Adrenal gland (tissue), 12 donors: Measurements from ENCODE around the gene COMP. TPM values are rescaled to one million over a fixed set of nuclear protein-coding genes. Genes with fewer than 3 reads are reported as not detected.
A peak's percentile ranks its signal among the peaks of the same experiment; 100 is the strongest.

Experiments
- DNase-seq, 7 donors: peaks; one replicate each; pipeline ENCODE4 v3.0.0-alpha.2; 2019 to 2020
- H3K27ac ChIP-seq, 5 donors: fragments of 200-600 bp; sonication (generic) in 4 of 5; 1 replicate in 3 of 5; 2 replicates in 2 of 5; pipeline versions ENCODE4 v1.5.1 to v1.8.0; 2016 to 2020; ENCODE audit warnings: mild to moderate bottlenecking in 1 of 5
- H3K27me3 ChIP-seq: fragments of 200-600 bp; 2 replicates; pipeline ENCODE4 v1.8.0; 2021
- H3K36me3 ChIP-seq, 2 donors: fragments of 200-600 bp; replicated peaks in 1 of 2; 1 replicate in 1 of 2; 2 replicates in 1 of 2; pipeline versions ENCODE4 v1.5.1 to v1.8.0; 2018 to 2022
- H3K4me1 ChIP-seq, 2 donors: fragments of 200-600 bp; replicated peaks in 1 of 2; 1 replicate in 1 of 2; 2 replicates in 1 of 2; pipeline versions ENCODE4 v1.5.1 to v1.8.0; 2018 to 2021
- H3K4me3 ChIP-seq, 4 donors: fragments of 200-600 bp; sonication (generic) in 3 of 4; one replicate each; pipeline ENCODE4 v1.5.1; 2016 to 2018
- H3K9me3 ChIP-seq, 3 donors: fragments of 200-600 bp; sonication (generic) in 1 of 3; replicated peaks in 1 of 3; 1 replicate in 2 of 3; 2 replicates in 1 of 3; pipeline versions ENCODE4 v1.5.1 to v1.8.0; 2016 to 2021
- POLR2A ChIP-seq, 2 donors: fragments of 450-650 bp; IDR thresholded peaks; one replicate each; pipeline ENCODE4 v1.6.1; 2017; ENCODE audit warnings: antibody characterized with exemption in 2 of 2, mild to moderate bottlenecking in 2 of 2, moderate library complexity in 1 of 2
- WGBS, 4 donors: extraction: QIAGEN DNeasy Blood & Tissue Kit in 2 of 4; methylation state at CpG; one replicate each; pipeline versions ENCODE4 v1.1.5 to v1.1.7; 2013 to 2017; 5-methylcytosine and 5-hydroxymethylcytosine counted together
- intact Hi-C, 2 donors: fragments of 100-400 bp; cut with DNase I; formaldehyde crosslinking; loops; one replicate each; pipeline versions ENCODE4 v1.14.1 to v1.15.0; 2022 to 2023
- polyA plus RNA-seq, 3 donors: library from polyadenylated mRNA; stranded (reverse); fragments of 200-250 nt in 2 of 3; fragments of 350-450 nt in 1 of 3; fragmentation: Illumina TruSeq in 1 of 3; extraction: RNeasy Lipid Tissue Mini Kit (QIAGEN cat#74804) in 1 of 3; gene quantifications; one replicate each; pipeline ENCODE4 v1.2.3, GENCODE V29; 2013 to 2014
- total RNA-seq, 9 donors: library from RNA; depleted of rRNA in 4 of 9; stranded (reverse); fragments of >200 nt in 4 of 9; fragments of 120-200 nt in 1 of 9; fragmentation: NEBNext Ultra II Directional in 1 of 9; extraction: Animal tissue kit (Norgen Biotek cat#: 25700) in 1 of 9; gene quantifications; one replicate each; pipeline versions ENCODE4 v1.1.0 to v1.2.4, GENCODE V29; 2013 to 2023
- TF ChIP-seq, protein P1 (sequence below), 6 experiments: fragments of 450-650 bp in 4 of 6; fragments of 200-600 bp in 2 of 6; sonication (generic) in 1 of 6; IDR thresholded peaks; 1 replicate in 5 of 6; 2 replicates in 1 of 6; pipeline versions ENCODE4 v1.5.1 to v1.8.0; 2016 to 2021; ENCODE audit warnings: antibody characterized with exemption in 6 of 6, mild to moderate bottlenecking in 2 of 6, moderate library complexity in 1 of 6
- donor health status: healthy with polysubstance abuse.
- donor health status: Bipolar disorder and iron deficiency.
- donor health status: DM: yes; HTN: yes; CAD: no.
- donor health status: DM: no; HTN: no; CAD: no.
- donor health status: DM: no; HTN: no; CAD: no.
- donor health status: DM: yes; HTN: yes; CAD: no.

The COMP gene
- total and polyA plus RNA-seq, 12 donors, result 0.11 to 0.17 (median 0.16) TPM; not detected in 9

DNA sequence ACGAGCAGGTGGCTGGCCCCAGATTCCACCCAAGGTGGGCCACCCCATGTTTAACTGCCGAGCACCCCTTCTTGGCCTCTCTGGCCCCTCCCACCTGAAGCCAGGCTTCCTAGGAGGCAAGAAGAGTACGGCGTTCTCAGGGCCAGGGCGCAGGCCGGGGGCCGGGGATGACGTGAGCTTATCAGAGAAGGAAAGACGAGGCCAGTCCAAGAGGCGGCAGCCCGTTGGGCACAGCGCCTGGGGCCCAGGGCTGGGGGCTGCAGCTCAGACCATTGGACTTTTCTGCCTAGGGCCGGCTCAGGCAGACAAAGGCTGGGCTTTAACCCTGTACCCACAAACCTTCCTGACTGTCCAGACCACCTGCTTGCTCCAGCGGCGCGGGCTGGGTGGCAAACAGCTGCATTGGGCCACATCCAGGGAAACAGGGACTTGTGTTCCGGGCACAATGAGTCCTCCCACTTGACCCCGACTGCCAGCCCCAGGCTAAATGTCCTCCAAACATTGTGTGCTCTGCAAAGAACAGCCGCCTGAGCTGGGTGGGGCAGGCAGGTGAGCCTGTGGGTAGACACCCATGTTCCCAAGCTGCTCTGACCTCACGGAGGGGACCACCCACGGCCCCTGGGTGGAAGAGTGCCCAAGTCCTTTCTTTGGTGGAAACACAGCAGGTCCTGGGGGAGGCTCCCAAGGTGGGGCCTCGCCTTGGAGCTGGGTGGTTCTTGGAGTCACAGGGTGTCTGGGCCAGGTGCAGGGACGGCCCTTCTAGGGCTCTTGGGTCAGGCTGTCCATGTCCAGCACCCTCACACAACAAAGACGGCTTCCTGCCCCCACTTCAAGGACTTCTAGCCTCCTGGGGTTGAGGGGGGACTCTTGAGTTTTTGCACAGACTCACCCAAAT is 21.9 kb downstream of the COMP start:
- Histone ChIP-seq H3K4me3 (no peak overlapping the region), H3K27me3 (no peaks in the 10 kb centered on the region), H3K9me3 (no peaks in the 10 kb centered on the region), H3K36me3 (no peaks in the 10 kb centered on the region), H3K4me1 (peaks cover 0 to 7% of the 10 kb centered on the region in 2 donors), H3K27ac (no peak overlapping the region)
- DNase-seq, result peak in 2 of 7 donors; percentile 42 to 82
- intact Hi-C loops, result no loop called here
- 77 to 92% (median 81%) methylated on average over 14 to 24 of the region's 24 CpGs for WGBS, 4 donors
- TF ChIP-seq, protein P1, sequence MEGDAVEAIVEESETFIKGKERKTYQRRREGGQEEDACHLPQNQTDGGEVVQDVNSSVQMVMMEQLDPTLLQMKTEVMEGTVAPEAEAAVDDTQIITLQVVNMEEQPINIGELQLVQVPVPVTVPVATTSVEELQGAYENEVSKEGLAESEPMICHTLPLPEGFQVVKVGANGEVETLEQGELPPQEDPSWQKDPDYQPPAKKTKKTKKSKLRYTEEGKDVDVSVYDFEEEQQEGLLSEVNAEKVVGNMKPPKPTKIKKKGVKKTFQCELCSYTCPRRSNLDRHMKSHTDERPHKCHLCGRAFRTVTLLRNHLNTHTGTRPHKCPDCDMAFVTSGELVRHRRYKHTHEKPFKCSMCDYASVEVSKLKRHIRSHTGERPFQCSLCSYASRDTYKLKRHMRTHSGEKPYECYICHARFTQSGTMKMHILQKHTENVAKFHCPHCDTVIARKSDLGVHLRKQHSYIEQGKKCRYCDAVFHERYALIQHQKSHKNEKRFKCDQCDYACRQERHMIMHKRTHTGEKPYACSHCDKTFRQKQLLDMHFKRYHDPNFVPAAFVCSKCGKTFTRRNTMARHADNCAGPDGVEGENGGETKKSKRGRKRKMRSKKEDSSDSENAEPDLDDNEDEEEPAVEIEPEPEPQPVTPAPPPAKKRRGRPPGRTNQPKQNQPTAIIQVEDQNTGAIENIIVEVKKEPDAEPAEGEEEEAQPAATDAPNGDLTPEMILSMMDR (IDR thresholded peaks at IDR 0.05), result no peak
- no peak for TF ChIP-seq POLR2A (IDR thresholded peaks at IDR 0.05)

DNA sequence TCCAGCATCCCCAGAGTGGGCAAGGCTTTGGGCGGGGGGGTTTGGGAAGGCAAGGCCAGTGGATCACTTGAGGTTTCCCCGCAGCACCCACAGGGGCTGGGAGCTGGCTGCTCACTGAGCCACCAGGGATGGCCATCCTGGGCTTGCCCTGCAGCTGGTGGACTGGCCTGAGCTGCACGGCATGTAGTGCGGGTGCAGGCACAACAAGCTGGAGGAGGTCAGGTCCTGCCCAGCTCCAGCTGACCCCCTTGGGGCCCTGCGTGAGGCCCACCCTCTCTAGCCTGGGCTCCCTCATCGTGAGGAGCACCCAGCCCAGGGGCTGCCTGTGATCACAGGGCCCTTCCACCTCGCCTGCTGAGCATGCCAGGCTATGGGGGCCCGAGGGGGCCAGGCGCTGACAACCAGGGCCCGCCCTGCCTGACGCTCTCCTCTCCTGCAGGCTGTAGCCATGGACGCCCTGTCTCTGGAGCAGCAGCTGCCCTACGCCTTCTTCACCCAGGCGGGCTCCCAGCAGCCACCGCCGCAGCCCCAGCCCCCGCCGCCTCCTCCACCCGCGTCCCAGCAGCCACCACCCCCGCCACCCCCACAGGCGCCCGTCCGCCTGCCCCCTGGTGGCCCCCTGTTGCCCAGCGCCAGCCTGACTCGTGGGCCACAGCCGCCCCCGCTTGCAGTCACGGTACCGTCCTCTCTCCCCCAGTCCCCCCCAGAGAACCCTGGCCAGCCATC is 22.9 kb downstream of the COMP start:
- H3K4me3 ChIP-seq, result no peak overlapping the region
- DNase-seq, result no peak
- H3K36me3 ChIP-seq, result no peaks in the 10 kb centered on the region
- H3K27ac ChIP-seq, result no peak overlapping the region
- intact Hi-C loops, result no loop called here
- H3K27me3 ChIP-seq, result no peaks in the 10 kb centered on the region
- 69 to 94% (median 79%) methylated on average over 6 to 30 of the region's 30 CpGs for WGBS, 4 donors
- H3K9me3 ChIP-seq, result no peaks in the 10 kb centered on the region
- TF ChIP-seq, protein P1 (IDR thresholded peaks at IDR 0.05), result no peak
- no peak for TF ChIP-seq POLR2A (IDR thresholded peaks at IDR 0.05)
- H3K4me1 ChIP-seq, result peaks cover 0 to 18% of the 10 kb centered on the region in 2 donors

DNA sequence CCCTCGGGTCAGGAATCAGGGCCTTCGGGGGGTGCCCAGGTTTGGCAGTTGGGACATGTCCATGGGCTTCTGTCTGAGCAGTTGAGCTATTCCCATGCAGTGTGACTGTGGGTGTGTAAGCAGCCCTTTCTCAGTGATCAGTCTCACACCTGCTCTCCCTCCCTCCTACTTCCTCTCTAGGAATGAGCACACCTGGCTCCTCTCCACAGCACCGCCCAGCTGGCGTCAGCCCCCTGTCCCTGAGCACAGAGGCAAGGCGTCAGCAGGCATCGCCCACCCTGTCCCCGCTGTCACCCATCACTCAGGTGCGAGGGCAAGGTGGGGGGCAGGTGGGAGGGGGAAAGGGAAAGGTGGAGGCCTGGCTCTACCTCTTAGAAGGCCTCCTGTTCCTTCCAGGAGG is 25.9 kb downstream of the COMP start:
- intact Hi-C loops, result no loop called here
- no peaks in the 10 kb centered on the region for H3K27me3 ChIP-seq
- TF ChIP-seq, protein P1 (IDR thresholded peaks at IDR 0.05), result no peak
- no peak for TF ChIP-seq POLR2A (IDR thresholded peaks at IDR 0.05)

DNA sequence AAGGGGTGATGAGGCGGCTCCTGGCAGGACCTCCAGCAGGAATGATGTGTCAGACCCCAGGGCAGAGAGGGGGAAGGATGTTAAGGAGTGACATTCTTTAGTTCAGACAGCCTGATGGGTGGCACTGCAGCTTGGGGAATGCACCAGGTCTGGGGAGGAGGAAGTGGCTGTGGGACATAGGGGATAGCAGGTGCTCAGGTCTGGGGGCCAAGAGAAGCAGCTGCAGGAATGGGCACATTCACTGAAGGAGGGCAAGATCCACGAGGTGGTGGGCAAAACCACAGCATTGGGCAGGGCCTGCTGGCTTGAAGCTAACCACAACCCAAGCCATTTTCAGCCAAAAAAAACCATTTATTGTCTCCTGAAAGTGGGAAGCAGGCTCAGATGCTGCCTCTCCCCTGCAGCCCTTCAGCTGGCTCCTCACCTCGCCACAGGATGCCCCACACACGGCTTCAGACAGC is 26.5 kb downstream of the COMP start:
- H3K27ac ChIP-seq, result peak overlapping the region; percentile 29 to 79 (median 69)
- H3K27me3 ChIP-seq, result no peaks in the 10 kb centered on the region
- intact Hi-C loops, result no loop called here
- H3K4me1 ChIP-seq, result peaks cover 8 to 32% of the 10 kb centered on the region in 2 donors
- H3K4me3 ChIP-seq, result no peak overlapping the region
- no peak for DNase-seq
- 64 to 84% (median 72%) methylated on average over 3 to 4 of the region's 4 CpGs for WGBS, 4 donors
- TF ChIP-seq POLR2A (IDR thresholded peaks at IDR 0.05), result no peak
- TF ChIP-seq, protein P1 (IDR thresholded peaks at IDR 0.05), result no peak
- H3K9me3 ChIP-seq, result no peaks in the 10 kb centered on the region
- H3K36me3 ChIP-seq, result no peaks in the 10 kb centered on the region

More for the DNA sequence above, 25.9 kb downstream of the COMP start:
- Histone ChIP-seq H3K36me3 (no peaks in the 10 kb centered on the region), H3K4me1 (peaks cover 8 to 32% of the 10 kb centered on the region in 2 donors), H3K9me3 (no peaks in the 10 kb centered on the region), H3K4me3 (no peak overlapping the region), H3K27ac (peak overlapping the region in 1 of 5 donors; percentile 69)
- no peak for DNase-seq
- 84 to 95% (median 90%) methylated on average over 2 to 8 of the region's 8 CpGs for WGBS, 4 donors
